H1 (cell line): ENCODE measurements around the gene MAOA. TPM values are rescaled to one million over a fixed set of nuclear protein-coding genes. Genes with fewer than 3 reads are reported as not detected.

Experiments used
- CHD7 ChIP-seq: fragments of 300-600 bp; sonication (generic); IDR thresholded peaks from 2 replicates; pipeline ENCODE4 v1.7.1; 2012; ENCODE audit warnings: low read length, moderate library complexity, mild to moderate bottlenecking, inconsistent platforms; ENCODE audit not compliant: insufficient replicate concordance
- CTCF ChIP-seq, 3 experiments: IDR thresholded peaks; 1 replicate in 2 of 3; 2 replicates in 1 of 3; pipeline versions ENCODE4 v1.5.1 to v1.6.1; 2011; ENCODE audit warnings: low read length in 3 of 3, mild to moderate bottlenecking in 3 of 3, inconsistent platforms in 2 of 3, low read depth in 1 of 3, moderate library complexity in 1 of 3; ENCODE audit not compliant: insufficient read depth in 1 of 3; ENCODE audit errors: control extremely low read depth in 1 of 3
- polyA plus RNA-seq, 7 experiments: library from polyadenylated mRNA; depleted of rRNA in 3 of 7; stranded (reverse) in 5 of 7; unstranded in 2 of 7; fragments of >200 nt in 5 of 7; fragments of 200-250 nt in 2 of 7; gene quantifications; 1 replicate in 5 of 7; 2 replicates in 1 of 7; 4 replicates in 1 of 7; pipeline versions ENCODE4 v1.2.1 to v1.2.3, GENCODE V29; 2011 to 2013; ENCODE audit warnings: missing spikeins in 2 of 7, mixed read lengths in 2 of 7
- total RNA-seq: library from RNA; stranded (reverse); fragmentation: NEBNext Ultra II Directional; extraction: Animal tissue kit (Norgen Biotek cat#: 25700); gene quantifications from 2 replicates; pipeline ENCODE4 v1.2.1, GENCODE V29; 2021

Gene MAOA
- total and polyA plus RNA-seq, 2 of the 8 experiments (the other 6 are each of a cell fraction or from before 2014, with no cell fraction given), result 2.6 to 8.2 TPM

- TF ChIP-seq CHD7 (no peak), CTCF (IDR thresholded peaks at IDR 0.05; ENCODE audit: control extremely low read depth in 1 of 3, insufficient read depth in 1 of 3, low read depth in 1 of 3, low read length in 3 of 3) (no peak)
Measured at GRCh38 chrX:43633757-43634156, 22.3 kb upstream of the MAOA start (continued).
